Pancreas (tissue), 8 donors: ENCODE results near the gene GRM1. TPM values are rescaled to one million over a fixed set of nuclear protein-coding genes. Genes with fewer than 3 reads are reported as not detected.

Source experiments
- polyA plus RNA-seq, 2 donors: library from polyadenylated mRNA; stranded (reverse); fragments of 200-250 nt; gene quantifications; one replicate each; pipeline ENCODE4 v1.2.3, GENCODE V29; 2013
- total RNA-seq, 6 donors: library from RNA; stranded (reverse); fragmentation: NEBNext Ultra II Directional in 4 of 6; extraction: Animal tissue kit (Norgen Biotek cat#: 25700) in 4 of 6; gene quantifications; one replicate each; pipeline versions ENCODE4 v1.2.1 to v1.2.4, GENCODE V29; 2021 to 2023
- donor health status: healthy with polysubstance abuse.
- donor health status: DM: no; HTN: no; CAD: no; lungs with moderate emphysema.
- donor health status: DM: no; HTN: no; CAD: no.
- donor health status: Bipolar disorder and iron deficiency.
- donor health status: DM: yes; HTN: yes; CAD: no.
- donor health status: DM: no; HTN: no; CAD: no.
- donor health status: DM: no; HTN: no; CAD: no.
- donor health status: DM: yes; HTN: yes; CAD: no.

GRM1 gene
- total and polyA plus RNA-seq, 8 donors: 0.04 to 0.17 (median 0.05) TPM; not detected in 2

Other genes with a start within 250 kb of the GRM1 start
- gene FBXO30, start 214.3 kb upstream of the GRM1 start, total RNA-seq: 1 to 10 TPM; 2.2 to 5.6 (median 2.7) TPM
- gene FBXO30, start 214.3 kb upstream of the GRM1 start, polyA plus RNA-seq: 1 to 10 TPM; 1.5 to 2.6 TPM
- gene SHPRH, start 64.7 kb upstream of the GRM1 start, total RNA-seq: 10 to 100 TPM in 1 of 6 donors, 1 to 10 TPM in 5; 6.3 to 12.0 (median 8.0) TPM
- gene SHPRH, start 64.7 kb upstream of the GRM1 start, polyA plus RNA-seq: 1 to 10 TPM; 2.7 to 3.5 TPM